ENCODE results near the gene NSD2.

DNA sequence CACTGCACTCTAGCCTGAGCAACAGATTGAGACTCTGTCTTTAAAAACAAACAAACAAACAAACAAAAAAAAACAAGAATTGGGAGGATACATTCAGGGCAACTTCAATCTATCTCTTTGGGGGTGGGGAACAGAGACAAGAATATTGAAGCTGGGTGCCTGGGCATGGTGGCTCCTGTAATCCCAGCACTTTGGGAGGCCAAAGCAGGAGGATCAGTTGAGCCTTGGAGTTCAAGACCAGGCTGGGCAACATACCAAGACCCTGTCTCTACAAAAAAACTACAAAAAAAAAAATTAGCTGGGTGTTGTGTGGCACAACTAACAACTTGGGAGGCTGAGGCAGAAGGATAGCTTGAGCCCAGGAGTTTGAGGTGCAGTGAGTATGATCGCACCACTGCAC is 16.4 kb upstream of the NSD2 start:
- TF ChIP-seq CTCF (IDR thresholded peaks at IDR 0.05; ENCODE audit: low read depth, low read length): no peak
- no peak for TF ChIP-seq POLR2A (IDR thresholded peaks at IDR 0.05; ENCODE audit: extremely low read depth, insufficient read length)
- no peak for TF ChIP-seq MYC (IDR thresholded peaks at IDR 0.05; ENCODE audit: low read depth, low read length)
